Small intestine (tissue), 7 donors: ENCODE results near the gene RASAL2. TPM values are rescaled to one million over a fixed set of nuclear protein-coding genes. Genes with fewer than 3 reads are reported as not detected.

ENCODE experiments used
- DNase-seq, 2 donors: peaks; one replicate each; pipeline versions ENCODE4 v3.0.0 to v3.0.0-alpha.2; 2013
- FAIRE-seq: peaks from 2 replicates; lab custom pipeline; 2012; peaks lifted over from hg19 to GRCh38; lab: Jason Lieb, UNC
- H3K27ac ChIP-seq, 3 donors: one replicate each; pipeline ENCODE4 v1.5.1; 2013; ENCODE audit warnings: low read length in 2 of 3, mild to moderate bottlenecking in 2 of 3, control low read depth in 1 of 3, inconsistent platforms in 1 of 3, low read depth in 1 of 3, moderate library complexity in 1 of 3
- H3K27me3 ChIP-seq, 3 donors: one replicate each; pipeline ENCODE4 v1.6.1; 2013; ENCODE audit warnings: low read length in 3 of 3, inconsistent platforms in 1 of 3; ENCODE audit not compliant: control insufficient read depth in 3 of 3, insufficient read depth in 3 of 3
- H3K36me3 ChIP-seq, 3 donors: one replicate each; pipeline ENCODE4 v1.6.1; 2013; ENCODE audit warnings: low read length in 3 of 3, inconsistent platforms in 1 of 3, low read depth in 1 of 3, mild to moderate bottlenecking in 1 of 3, moderate library complexity in 1 of 3; ENCODE audit not compliant: control insufficient read depth in 3 of 3, insufficient read depth in 2 of 3
- H3K4me1 ChIP-seq, 3 donors: one replicate each; pipeline ENCODE4 v1.6.1; 2013; ENCODE audit warnings: low read length in 2 of 3, inconsistent platforms in 1 of 3, low read depth in 1 of 3, mild to moderate bottlenecking in 1 of 3, moderate library complexity in 1 of 3; ENCODE audit not compliant: control insufficient read depth in 3 of 3, insufficient read depth in 2 of 3
- H3K4me3 ChIP-seq, 3 donors: one replicate each; pipeline ENCODE4 v1.5.1; 2013; ENCODE audit warnings: low read length in 3 of 3, control low read depth in 1 of 3, inconsistent platforms in 1 of 3, low read depth in 1 of 3, mild to moderate bottlenecking in 1 of 3, moderate library complexity in 1 of 3
- H3K9me3 ChIP-seq, 2 donors: one replicate each; pipeline ENCODE4 v1.6.1; 2013; ENCODE audit warnings: low read depth in 1 of 2, low read length in 1 of 2; ENCODE audit not compliant: control insufficient read depth in 2 of 2, insufficient read depth in 1 of 2
- WGBS, 3 donors: extraction: QIAGEN DNeasy Blood & Tissue Kit; methylation state at CpG; one replicate each; pipeline ENCODE4 v1.1.7; 2013; 5-methylcytosine and 5-hydroxymethylcytosine counted together
- polyA plus RNA-seq, 4 donors: library from polyadenylated mRNA; stranded (reverse) in 3 of 4; unstranded in 1 of 4; fragments of 200-250 nt in 3 of 4; fragments of 120-200 nt in 1 of 4; gene quantifications; one replicate each; pipeline versions ENCODE4 v1.2.1 to v1.2.3, GENCODE V29; 2013
- donor health status: healthy with polysubstance abuse.
- donor health status: control.
- donor health status: control.
- donor health status: Bipolar disorder and iron deficiency.
- donor health status: healthy.

The RASAL2 gene
- polyA plus RNA-seq, 4 donors: 1.8 to 23.5 (median 3.3) TPM

GRCh38 chr1:178531887-178532286 is 438.0 kb downstream of the RASAL2 start:
- H3K36me3 ChIP-seq: no peaks in the 10 kb centered on the region
- DNase-seq: no peak
- H3K4me1 ChIP-seq: peaks cover 0 to 36% (median 0%) of the 10 kb centered on the region in 3 donors
- FAIRE-seq: no peak
- WGBS, 3 donors: 50 to 52% (median 51%) methylated on average over 10 of the region's 10 CpGs
- no peak overlapping the region for H3K4me3 ChIP-seq
- no peaks in the 10 kb centered on the region for H3K9me3 ChIP-seq
- no peaks in the 10 kb centered on the region for H3K27me3 ChIP-seq
- H3K27ac ChIP-seq: peak overlapping the region in 1 of 3 donors; percentile 26

DNA sequence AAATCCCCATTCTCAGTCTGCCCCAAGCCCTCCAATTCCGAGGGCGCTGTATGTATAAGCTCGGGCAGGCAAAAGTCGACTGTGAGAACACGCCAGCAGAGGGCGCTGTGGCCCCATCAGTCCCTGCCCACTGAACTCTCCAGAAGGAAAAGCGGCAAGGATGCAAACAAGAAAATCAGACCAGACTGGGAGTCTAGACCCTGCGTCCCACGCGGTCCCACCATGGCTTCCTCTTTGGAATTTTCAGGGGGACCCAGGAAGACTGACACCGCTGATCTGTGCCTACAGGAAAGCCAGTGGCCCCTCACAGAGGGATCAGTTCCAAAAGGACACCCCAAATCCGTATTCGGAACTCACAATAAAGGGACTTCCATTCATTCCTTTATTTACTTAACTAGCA is 438.5 kb downstream of the RASAL2 start:
- WGBS, 3 donors: 12 to 17% (median 12%) methylated on average over 13 of the region's 13 CpGs
- no peaks in the 10 kb centered on the region for H3K9me3 ChIP-seq
- H3K27ac ChIP-seq: no peak overlapping the region

DNA sequence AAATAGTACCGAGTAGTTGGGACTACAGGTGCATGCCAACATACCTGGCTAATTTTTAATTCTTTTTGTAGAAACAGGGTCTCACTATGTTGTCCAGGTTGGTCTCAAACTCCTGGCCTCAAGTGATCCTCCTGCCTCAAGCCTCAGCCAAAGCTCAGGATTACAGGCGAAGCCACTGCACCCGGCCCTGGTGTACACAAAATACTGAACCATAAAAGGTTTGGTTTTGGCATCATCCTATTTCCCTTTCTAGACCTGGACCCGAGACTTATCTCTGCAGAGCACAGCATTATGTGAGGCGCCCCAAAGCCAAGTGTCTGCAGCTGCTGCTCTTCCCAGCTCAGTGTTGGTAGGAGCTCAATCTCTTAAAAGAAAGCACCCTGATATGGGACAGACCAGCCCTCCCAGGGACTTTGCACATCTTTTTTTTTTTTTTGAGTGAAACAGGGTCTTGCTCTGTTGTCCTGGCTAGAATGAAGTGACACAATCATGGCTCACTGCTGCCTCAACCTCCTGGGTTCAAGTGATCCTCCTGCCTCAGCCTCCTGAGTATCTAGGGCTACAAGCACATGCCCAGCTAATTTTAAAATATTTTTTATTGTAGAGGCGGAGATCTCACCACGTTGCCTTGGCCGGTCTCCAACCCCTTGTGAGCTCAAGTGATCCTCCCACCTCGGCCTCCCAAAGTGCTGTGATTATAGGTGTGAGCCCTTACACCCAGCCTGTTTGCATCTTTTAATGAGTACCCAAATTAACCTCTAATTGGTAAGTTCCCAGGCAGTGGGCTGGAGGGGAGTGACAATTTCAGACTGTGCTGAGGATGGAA is 439.4 kb downstream of the RASAL2 start:
- WGBS, 3 donors: 62 to 76% (median 69%) methylated on average over 9 of the region's 9 CpGs
- no peaks in the 10 kb centered on the region for H3K36me3 ChIP-seq
- H3K4me3 ChIP-seq: no peak overlapping the region
- H3K27me3 ChIP-seq: no peaks in the 10 kb centered on the region
- no peak for FAIRE-seq
- no peak overlapping the region for H3K27ac ChIP-seq
- peaks cover 4 to 50% (median 5%) of the 10 kb centered on the region in 3 donors for H3K4me1 ChIP-seq
- DNase-seq: no peak
- no peaks in the 10 kb centered on the region for H3K9me3 ChIP-seq

More for the DNA sequence above, 438.5 kb downstream of the RASAL2 start:
- DNase-seq (peak; percentile 85 to 90), FAIRE-seq (no peak)
- no peaks in the 10 kb centered on the region for H3K36me3 ChIP-seq
- H3K27me3 ChIP-seq: no peaks in the 10 kb centered on the region
- H3K4me3 ChIP-seq: no peak overlapping the region
- H3K4me1 ChIP-seq: peaks cover 0 to 41% (median 0%) of the 10 kb centered on the region in 3 donors

Other genes starting within 250 kb of the RASAL2 start
- 10 to 100 TPM; 10.2 to 68.0 (median 32.4) TPM for gene SEC16B, start 124.0 kb upstream of the RASAL2 start, polyA plus RNA-seq